A673 (cell line): ENCODE measurements around the gene ZNF546. TPM values are rescaled to one million over a fixed set of nuclear protein-coding genes. Genes with fewer than 3 reads are reported as not detected.

Source experiments
- BruUV-seq: library from RNA; stranded (reverse); fragments of 400-500 nt; replicated peaks from 2 replicates; lab custom pipeline; 2021; lab: Mats Ljungman, UMichigan
- CTCF ChIA-PET: fragments of 300-600 bp; sonication (Branson Sonifier 250); formaldehyde crosslinking; loops from one replicate; lab custom pipeline; 2022; ENCODE audit warnings: antibody characterized with exemption; lab: Charles Lee
- POLR2A ChIA-PET: fragments of 300-600 bp; sonication (Branson Sonifier 250); formaldehyde crosslinking; loops from one replicate; lab custom pipeline; 2022; ENCODE audit warnings: antibody characterized with exemption; ENCODE audit not compliant: low non-redundant PET; lab: Charles Lee
- DNase-seq: peaks from one replicate; pipeline ENCODE4 v3.0.0-alpha.2; 2015; ENCODE audit warnings: low spot score
- H3K27ac ChIP-seq: fragments of 200-600 bp; sonication (generic); 2 replicates; pipeline ENCODE4 v1.5.1; 2016; ENCODE audit warnings: mixed run types, low read depth, mild to moderate bottlenecking, mixed read lengths, antibody characterized with exemption, low read length; ENCODE audit not compliant: poor library complexity, severe bottlenecking
- H3K27me3 ChIP-seq: fragments of 200-600 bp; sonication (generic); replicated peaks from 2 replicates; pipeline ENCODE4 v1.6.1; 2017; ENCODE audit warnings: mixed run types, low read depth, mild to moderate bottlenecking, mixed read lengths, antibody characterized with exemption, low read length; ENCODE audit not compliant: insufficient read depth, poor library complexity
- H3K36me3 ChIP-seq: fragments of 200-600 bp; sonication (generic); 2 replicates; pipeline ENCODE4 v1.6.1; 2016; ENCODE audit warnings: mixed run types, mild to moderate bottlenecking, mixed read lengths, antibody characterized with exemption, low read length; ENCODE audit not compliant: insufficient read depth, poor library complexity, severe bottlenecking
- H3K4me1 ChIP-seq: fragments of 200-600 bp; sonication (generic); 2 replicates; pipeline ENCODE4 v1.6.1; 2017; ENCODE audit warnings: mixed run types, mild to moderate bottlenecking, mixed read lengths, antibody characterized with exemption, low read length; ENCODE audit not compliant: insufficient read depth, poor library complexity, severe bottlenecking
- H3K4me3 ChIP-seq: fragments of 200-600 bp; sonication (generic); 2 replicates; pipeline ENCODE4 v1.5.1; 2016; ENCODE audit warnings: low read depth, mixed run types, mild to moderate bottlenecking, mixed read lengths, low read length; ENCODE audit not compliant: poor library complexity, severe bottlenecking
- H3K9me3 ChIP-seq: fragments of 200-600 bp; sonication (generic); 2 replicates; pipeline ENCODE4 v1.6.1; 2016; ENCODE audit warnings: mixed run types, low read depth, mild to moderate bottlenecking, mixed read lengths, antibody characterized with exemption, low read length; ENCODE audit not compliant: poor library complexity, severe bottlenecking
- CTCF ChIP-seq: fragments of 300-800, 200-600 bp; sonication (generic); conservative IDR thresholded peaks from 2 replicates; pipeline ENCODE4 v1.5.1; 2017; ENCODE audit warnings: low read depth, mild to moderate bottlenecking, antibody characterized with exemption, low read length, moderate library complexity, mixed read lengths
- EZH2 ChIP-seq: fragments of 200-600 bp; sonication (generic); IDR thresholded peaks from 2 replicates; pipeline ENCODE4 v1.6.1; 2017; ENCODE audit warnings: borderline replicate concordance, low read depth, mild to moderate bottlenecking, mixed read lengths, antibody characterized with exemption, low read length; ENCODE audit not compliant: poor library complexity, severe bottlenecking
- intact Hi-C: fragments of 100-400 bp; cut with micrococcal nuclease; formaldehyde crosslinking; loops from one replicate; pipeline ENCODE4 v1.10.0; 2022; ENCODE audit not compliant: unreplicated experiment
- total RNA-seq: library from RNA; stranded (reverse); gene quantifications from 2 replicates; pipeline ENCODE4 v1.2.3, GENCODE V29; 2021

Gene ZNF546
- total RNA-seq, 1 experiment from 2014 or later, result 5.5 TPM

DNA sequence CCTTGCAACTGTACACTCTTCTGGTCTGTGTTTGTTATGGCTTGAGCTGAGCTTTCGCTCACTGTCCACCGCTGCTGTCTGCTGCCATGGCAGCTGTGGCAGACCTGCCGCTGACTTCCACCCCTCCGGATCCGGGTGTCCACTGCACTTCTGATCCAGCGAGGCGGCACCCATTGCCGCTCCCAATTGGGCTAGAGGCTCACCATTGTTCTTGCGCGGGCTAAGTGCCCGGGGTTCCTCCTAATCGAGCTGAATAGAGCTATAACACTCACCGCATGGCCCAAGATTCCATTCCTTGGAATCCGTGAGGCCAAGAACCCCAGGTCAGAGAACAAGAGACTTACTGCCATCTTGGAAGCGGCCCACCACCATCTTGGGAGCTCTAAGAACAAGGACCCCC lies 28.1 kb upstream of the ZNF546 start:
- Histone ChIP-seq H3K27me3 (no peaks in the 10 kb centered on the region), H3K4me3 (no peak overlapping the region), H3K27ac (peak overlapping the region; percentile 95), H3K9me3 (no peaks in the 10 kb centered on the region), H3K36me3 (peaks cover 17% of the 10 kb centered on the region), H3K4me1 (peaks cover 27% of the 10 kb centered on the region)
- intact Hi-C loops, result no loop called here
- no TSS peak for BruUV-seq
- DNase-seq, result no peak
- ChIA-PET CTCF (no interaction called here), POLR2A (no interaction called here)
- TF ChIP-seq EZH2 (no peak), CTCF (no peak)

GRCh38 chr19:39969266-39969665 lies 27.6 kb upstream of the ZNF546 start:
- peaks cover 22% of the 10 kb centered on the region for H3K36me3 ChIP-seq
- DNase-seq, result no peak
- no peak for TF ChIP-seq EZH2
- TF ChIP-seq CTCF, result no peak
- H3K27me3 ChIP-seq, result no peaks in the 10 kb centered on the region
- H3K9me3 ChIP-seq, result no peaks in the 10 kb centered on the region
- POLR2A ChIA-PET, result no interaction called here
- CTCF ChIA-PET, result interaction anchor here (2.2 kb wide), 1 partner anchor 27 kb away, joined by 8 read pairs; no protein-coding TSS in a partner anchor
- intact Hi-C loops, result no loop called here
- no peak overlapping the region for H3K4me3 ChIP-seq
- peaks cover 27% of the 10 kb centered on the region for H3K4me1 ChIP-seq
- no TSS peak for BruUV-seq
- peak overlapping the region; percentile 95 for H3K27ac ChIP-seq

DNA sequence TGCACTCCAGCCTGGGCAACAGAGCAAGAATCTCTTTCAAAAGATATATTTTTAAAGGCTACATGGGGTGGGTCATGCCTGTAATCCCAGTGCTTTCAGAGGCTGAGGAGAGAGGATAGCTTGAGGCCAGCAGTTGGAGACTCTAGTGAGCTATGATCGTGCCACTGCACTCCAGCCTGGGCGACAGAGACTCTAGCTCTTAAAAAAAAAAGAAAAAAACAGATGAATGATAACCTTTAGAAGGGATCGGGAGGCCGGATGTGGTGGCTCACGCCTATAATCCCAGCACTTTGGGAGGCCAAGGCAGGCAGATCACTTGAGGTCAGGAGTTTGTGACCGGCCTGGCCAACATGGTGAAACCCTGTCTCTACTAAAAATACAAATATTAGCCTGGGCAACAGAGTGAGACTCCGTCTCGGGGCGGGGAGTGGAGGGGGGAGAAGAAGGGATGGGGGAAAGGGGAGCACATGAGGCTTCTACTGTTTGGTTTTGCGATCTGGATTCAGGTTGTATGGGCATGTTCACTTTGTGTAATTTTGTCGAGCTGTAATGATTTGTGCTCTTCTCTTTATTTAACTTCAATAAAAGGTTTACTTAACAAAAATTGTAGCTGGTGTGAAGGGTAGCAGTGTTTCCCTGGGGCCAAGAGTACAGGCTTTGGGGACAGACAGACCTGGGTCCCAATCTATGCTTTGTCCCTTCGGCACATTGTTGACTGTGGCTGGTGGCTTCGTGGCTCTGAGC lies 27.0 kb upstream of the ZNF546 start:
- ChIA-PET POLR2A (interaction anchor here (0.5 to 1.2 kb wide), 3 partner anchors 16 to 315 kb away, joined by 4 to 13 read pairs (median 7); partner anchors contain the start of gene AKT2), CTCF (interaction anchor here (0.6 to 2.2 kb wide), 5 partner anchors 17 to 196 kb away, joined by 3 to 8 read pairs (median 3); no protein-coding TSS in a partner anchor)
- H3K27ac ChIP-seq, result peak overlapping the region; percentile 95
- DNase-seq, result no peak
- peak overlapping the region; percentile 68 for H3K4me3 ChIP-seq
- H3K9me3 ChIP-seq, result no peaks in the 10 kb centered on the region
- H3K4me1 ChIP-seq, result peaks cover 27% of the 10 kb centered on the region
- TF ChIP-seq EZH2 (no peak), CTCF (no peak)
- H3K27me3 ChIP-seq, result no peaks in the 10 kb centered on the region
- no TSS peak for BruUV-seq
- intact Hi-C loops, result loop anchor here (5.0 kb wide), 1 partner anchor 78 kb away; no protein-coding TSS in a partner anchor
- H3K36me3 ChIP-seq, result peaks cover 28% of the 10 kb centered on the region
